ENCODE data around the gene WDR45. TPM values are rescaled to one million over a fixed set of nuclear protein-coding genes. Genes with fewer than 3 reads are reported as not detected.
A peak's percentile ranks its signal among the peaks of the same experiment; 100 is the strongest.

Gene WDR45
- total RNA-seq, 1 experiment from 2014 or later = 31.5 TPM

GRCh38 chrX:49041744-49042580, 37.7 kb downstream of the WDR45 start:
- H4K20me1 ChIP-seq (ENCODE audit: control insufficient read depth, insufficient read depth, insufficient read length) = no peaks in the 10 kb centered on the region
- H3T11ph ChIP-seq (ENCODE audit: low read length) = no peak overlapping the region
- no peak overlapping the region for H3K23ac ChIP-seq (ENCODE audit: insufficient read length, low read depth, low read length)
- H2BK20ac ChIP-seq (ENCODE audit: low read depth, low read length, poor library complexity, severe bottlenecking) = no peak overlapping the region
- peaks cover 12% of the 10 kb centered on the region; the same call in 1 of the 2 replicates for H3K79me2 ChIP-seq (ENCODE audit: insufficient read depth, low read length)
- Mint-ChIP-seq H3K36me3 (ENCODE audit: insufficient read depth in 1 of 3, low read depth in 3 of 3) (peaks cover 25 to 41% (median 33%) of the 10 kb centered on the region in 3 experiments), H3K4me1 (peaks cover 21 to 22% of the 10 kb centered on the region in 2 experiments), H3K9me3 (peaks cover 69% of the 10 kb centered on the region in 2 experiments), H3K4me3 (peak overlapping the region; percentile 90 to 96), H3K27ac (peak overlapping the region; percentile 93 to 100 (median 98)), H3K27me3 (ENCODE audit: low read depth) (no peaks in the 10 kb centered on the region)
- H3K4ac ChIP-seq (ENCODE audit: low read depth, low read length) = no peak overlapping the region
- peaks cover 5% of the 10 kb centered on the region for H3K4me1 ChIP-seq (ENCODE audit: insufficient read depth, low read length)
- no peak overlapping the region for H2BK12ac ChIP-seq (ENCODE audit: insufficient read length, low read depth, low read length)
- no peak overlapping the region for H2BK15ac ChIP-seq (ENCODE audit: low read depth, low read length)
- H3K18ac ChIP-seq (ENCODE audit: insufficient read length, low read depth, low read length) = no peak overlapping the region
- H3K27me3 ChIP-seq (ENCODE audit: insufficient read depth, low read length) = no peaks in the 10 kb centered on the region
- H2BK5ac ChIP-seq (ENCODE audit: insufficient read length, low read length) = no peak overlapping the region
- H2AK5ac ChIP-seq (ENCODE audit: insufficient read length, low read length) = no peak overlapping the region
- H3K4me2 ChIP-seq (ENCODE audit: insufficient read depth, insufficient read length, low read length) = peak overlapping the region; percentile 96
- no peak for TF ChIP-seq CTCF (conservative IDR thresholded peaks at IDR 0.05)
- no peak overlapping the region for H4K8ac ChIP-seq (replicated peaks; ENCODE audit: insufficient read length, low read depth, low read length)
- no peak overlapping the region for H2AFZ ChIP-seq (ENCODE audit: low read length)
- H4K91ac ChIP-seq (ENCODE audit: insufficient read length, low read depth, low read length) = no peak overlapping the region
- no peak overlapping the region for H4K5ac ChIP-seq (ENCODE audit: insufficient read length, low read depth, low read length)
- H3K23me2 ChIP-seq (ENCODE audit: insufficient read length, low read depth, low read length, poor library complexity, severe bottlenecking) = peaks cover 7% of the 10 kb centered on the region
- no peaks in the 10 kb centered on the region for H3K9me3 ChIP-seq (ENCODE audit: control insufficient read depth, low read depth, low read length)
- H3K14ac ChIP-seq (ENCODE audit: insufficient read depth, low read length) = no peak overlapping the region
- H3K27ac ChIP-seq (ENCODE audit: insufficient read length, low read depth, low read length) = peak overlapping the region; percentile 76
- H3K9ac ChIP-seq (ENCODE audit: extremely low read depth, insufficient read length, low read length) = peak overlapping the region; percentile 89
- WGBS (ENCODE audit: extremely low coverage, insufficient read length, low lambda C conversion rate) = no CpG with 5 or more reads among the region's 10 CpGs
- no peak overlapping the region for H2BK120ac ChIP-seq (ENCODE audit: low read depth, low read length, poor library complexity, severe bottlenecking)
- peaks cover 8% of the 10 kb centered on the region for H3K79me1 ChIP-seq (ENCODE audit: insufficient read depth, low read depth, low read length, poor library complexity, severe bottlenecking)
- DNase-seq = no peak
- no peak overlapping the region for H3K56ac ChIP-seq (ENCODE audit: insufficient read length, low read depth, low read length)

Measured in H9 (cell line).